Amygdala (tissue), 56 donors: ENCODE results near the gene GRHPR.
A peak's percentile ranks its signal among the peaks of the same experiment; 100 is the strongest.
"Not testable (repeated sequence)": the region's sequence is repeated elsewhere in the genome, so short reads cannot be mapped to it uniquely, and the experiment has no call there.

Source experiments
- DNase-seq, 56 donors: peaks; one replicate each; lab custom pipeline; 2025; lab: John Stamatoyannopoulos, UW

The GRHPR gene

DNA sequence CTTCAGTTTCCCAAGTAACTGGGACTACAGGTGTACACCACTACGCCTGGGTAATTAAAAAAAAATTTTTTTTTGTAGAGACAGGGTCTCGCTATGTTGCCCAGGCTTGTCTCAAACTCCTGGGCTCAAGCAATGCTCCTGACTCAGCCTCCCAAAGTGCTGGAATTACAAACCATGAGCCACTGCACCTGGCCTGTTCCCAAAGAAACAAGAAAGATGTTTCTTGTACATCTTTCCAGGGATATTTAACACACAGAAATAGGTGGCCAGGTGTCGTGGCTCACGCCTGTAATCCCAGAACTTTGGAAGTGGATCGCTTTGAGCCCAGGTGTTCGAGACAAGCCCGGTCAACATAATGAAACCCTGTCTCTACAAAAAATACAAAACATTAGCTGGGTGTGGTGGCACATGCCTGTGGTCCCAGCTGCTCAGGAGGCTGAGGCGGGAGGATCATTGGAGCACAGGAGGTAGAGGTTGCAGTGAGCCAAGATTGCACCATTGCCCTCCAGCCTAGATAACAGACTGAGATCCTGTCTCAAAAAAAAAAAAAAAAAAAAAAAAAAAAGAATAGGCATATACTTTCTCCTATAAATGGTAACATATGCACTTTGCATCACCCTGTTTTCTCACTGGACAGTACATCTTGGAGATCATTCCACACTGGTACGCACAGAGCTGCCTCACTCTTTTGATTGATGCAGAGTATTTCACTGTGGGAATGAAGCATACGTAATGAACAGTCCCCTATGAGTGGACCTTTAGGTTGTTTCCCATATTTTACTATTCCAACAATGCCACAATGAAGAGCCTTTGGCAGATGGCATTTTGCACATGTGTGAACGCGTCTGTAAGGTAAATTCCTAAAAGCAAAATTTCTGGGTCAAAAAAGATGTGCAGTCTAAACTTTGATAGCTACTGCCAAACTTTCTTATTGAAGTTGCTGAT is 2.0 kb upstream of the GRHPR start:
- DNase-seq: no peak

DNA sequence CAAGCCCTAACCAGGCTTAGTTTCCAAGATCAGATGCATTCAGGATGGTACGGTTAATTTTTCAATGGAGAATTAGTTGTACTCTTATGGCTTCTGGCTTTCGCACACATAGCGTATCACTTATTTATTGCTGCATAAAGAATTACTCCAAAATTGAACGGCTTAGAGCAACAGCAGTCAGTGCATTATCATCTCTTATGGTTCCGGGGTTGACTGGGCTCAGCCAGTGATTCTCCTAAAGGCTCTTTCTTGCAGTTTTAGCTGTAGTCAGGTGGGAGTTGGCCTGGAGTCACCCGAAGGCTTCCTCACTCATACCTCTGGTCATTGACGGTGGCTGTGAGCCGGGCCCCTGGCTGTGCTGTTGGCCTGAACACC is 595 bp upstream of the GRHPR start:
- DNase-seq: peak in 4 of 56 donors; percentile 58 to 73 (median 60)

DNA sequence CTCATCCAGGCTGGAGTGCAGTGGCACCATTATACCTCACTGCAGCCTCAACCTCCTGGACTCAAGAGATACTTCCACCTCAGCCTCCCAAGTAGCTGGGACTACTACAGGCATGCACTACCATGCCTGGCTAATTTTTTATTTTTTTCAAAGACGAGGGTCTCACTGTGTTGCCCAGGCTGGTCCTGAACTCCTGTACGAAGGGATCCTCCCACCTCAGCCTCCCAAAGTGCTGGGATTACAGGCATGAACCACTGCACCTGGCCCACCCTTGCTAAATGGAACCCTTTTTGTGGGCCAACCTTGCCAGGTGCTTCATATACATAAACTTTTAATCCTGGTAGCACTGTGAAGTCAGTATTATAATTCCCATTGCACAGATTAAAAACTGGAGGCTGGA is 1.0 kb downstream of the GRHPR start:
- no peak for DNase-seq

DNA sequence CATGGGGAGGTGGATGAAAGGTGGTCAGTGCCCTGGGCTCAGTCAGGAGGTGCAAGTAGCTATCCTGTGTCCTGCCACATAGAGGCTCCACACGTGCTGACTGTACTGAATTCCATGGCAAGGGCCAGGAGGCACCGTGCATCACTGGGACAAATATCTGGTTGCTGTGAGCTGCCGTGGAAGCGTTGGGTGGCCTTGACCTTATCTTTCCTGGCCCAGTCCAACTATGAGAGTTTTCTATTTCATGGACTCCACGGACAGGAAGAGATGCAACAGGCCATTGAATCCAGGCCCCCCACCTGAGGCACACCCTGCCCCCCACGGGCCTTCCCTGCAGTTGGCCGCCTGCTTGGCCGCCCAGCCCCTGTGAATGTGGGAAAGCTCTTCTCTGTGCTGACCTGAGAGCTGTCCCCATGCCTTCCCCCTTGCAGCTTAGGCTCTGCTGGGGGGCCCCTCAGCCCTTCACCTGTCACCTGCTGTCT is 1.7 kb downstream of the GRHPR start:
- no peak for DNase-seq

DNA sequence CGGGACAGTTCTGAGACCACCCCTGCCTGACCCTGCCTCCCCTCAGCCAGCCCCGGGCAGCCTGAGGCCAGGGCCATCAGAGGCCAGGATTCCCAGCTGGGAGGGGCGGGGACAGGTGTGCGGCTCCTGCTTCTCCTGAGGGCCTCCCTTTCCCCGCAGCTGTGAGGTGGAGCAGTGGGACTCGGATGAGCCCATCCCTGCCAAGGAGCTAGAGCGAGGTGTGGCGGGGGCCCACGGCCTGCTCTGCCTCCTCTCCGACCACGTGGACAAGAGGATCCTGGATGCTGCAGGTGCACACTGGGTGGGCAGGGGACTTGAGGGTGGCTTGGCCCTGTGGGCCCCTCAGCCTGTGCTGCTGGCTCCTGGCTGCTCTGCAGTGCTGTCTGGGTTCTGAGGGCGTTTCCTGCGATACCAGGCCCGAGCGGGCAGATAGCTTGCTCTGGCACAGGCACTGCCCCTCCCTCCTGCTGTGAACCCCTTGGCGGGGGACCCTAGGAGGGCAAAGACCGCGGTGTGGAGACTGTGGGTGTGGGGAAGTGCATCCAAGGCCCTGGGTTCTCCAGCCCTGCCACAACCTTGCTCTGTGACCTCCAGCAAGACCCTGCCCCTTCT is 2.3 kb downstream of the GRHPR start:
- no peak for DNase-seq

DNA sequence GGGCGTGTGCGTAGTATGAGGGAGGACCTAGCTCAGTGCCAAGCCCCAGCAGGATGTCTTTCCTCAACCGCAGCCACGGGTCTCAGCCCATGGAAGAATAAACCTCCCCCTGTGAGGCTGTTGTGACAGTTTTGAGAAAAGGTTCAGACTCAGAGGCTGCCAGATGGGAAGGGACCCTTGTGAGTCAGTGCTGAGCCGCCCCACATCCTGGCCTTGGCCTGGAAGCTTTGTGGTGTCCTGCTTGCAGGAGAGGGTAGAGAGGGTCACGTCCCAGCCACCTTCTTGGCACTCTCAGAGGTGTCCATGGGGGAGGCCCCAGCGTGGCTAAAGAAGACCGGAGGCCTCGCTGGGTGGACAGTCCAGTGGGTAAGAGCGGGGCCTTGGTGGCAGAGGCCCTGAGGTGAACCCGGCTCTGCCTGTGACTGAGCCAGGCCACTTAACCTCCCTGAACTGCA is 2.8 kb downstream of the GRHPR start:
- peak in 2 of 56 donors; percentile 14 to 30 for DNase-seq

DNA sequence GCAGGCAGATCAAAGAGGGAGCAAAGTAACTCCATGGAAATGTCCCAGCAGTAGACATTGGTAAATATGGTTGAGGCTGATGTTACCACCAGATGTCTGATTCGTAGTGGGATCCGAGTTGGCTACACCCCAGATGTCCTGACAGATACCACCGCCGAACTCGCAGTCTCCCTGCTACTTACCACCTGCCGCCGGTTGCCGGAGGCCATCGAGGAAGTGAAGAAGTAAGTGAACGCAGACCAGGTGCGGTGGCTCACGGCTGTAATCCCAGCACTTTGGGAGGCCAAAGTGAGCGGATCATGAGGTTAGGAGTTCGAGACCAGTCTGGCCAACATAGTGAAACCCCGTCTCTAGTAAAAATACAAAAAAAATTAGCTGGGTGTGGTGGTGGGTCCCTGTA is 3.9 kb downstream of the GRHPR start:
- DNase-seq: not testable (repeated sequence)

DNA sequence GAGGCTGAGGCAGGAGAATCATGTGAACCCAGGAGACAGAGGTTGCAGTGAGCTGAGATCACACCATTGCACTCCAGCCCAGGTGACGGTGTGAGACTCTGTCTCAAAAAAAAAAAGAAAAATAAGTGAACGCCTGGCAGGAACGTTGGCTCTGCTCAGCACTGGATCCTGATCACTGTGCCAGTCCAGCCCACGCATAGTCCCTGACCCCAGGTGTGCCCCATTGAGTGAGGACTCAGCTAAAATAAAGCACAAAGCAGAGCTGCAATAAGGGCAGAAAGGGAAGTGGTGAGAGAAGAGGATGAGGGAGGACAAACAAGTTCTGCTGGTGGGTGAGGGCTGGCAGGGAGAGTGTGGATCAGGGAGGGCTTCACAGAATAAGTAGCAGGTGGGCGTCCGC is 4.3 kb downstream of the GRHPR start:
- DNase-seq: no peak

DNA sequence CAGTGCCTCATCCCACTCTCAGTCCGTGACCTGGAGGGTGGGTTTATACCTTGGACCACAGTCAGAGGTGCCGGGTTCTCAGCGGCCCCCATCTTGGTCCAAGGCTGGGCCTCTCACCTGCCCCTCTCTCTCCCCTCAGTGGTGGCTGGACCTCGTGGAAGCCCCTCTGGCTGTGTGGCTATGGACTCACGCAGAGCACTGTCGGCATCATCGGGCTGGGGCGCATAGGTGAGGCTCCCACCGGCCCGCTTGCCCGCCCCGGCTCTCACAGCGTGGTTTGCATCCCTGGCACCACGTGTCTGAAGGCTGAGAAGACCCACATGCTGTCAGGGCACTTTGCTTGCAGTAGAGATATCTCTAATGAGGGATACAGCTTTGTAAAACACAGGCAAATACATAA is 5.8 kb downstream of the GRHPR start:
- DNase-seq: no peak

DNA sequence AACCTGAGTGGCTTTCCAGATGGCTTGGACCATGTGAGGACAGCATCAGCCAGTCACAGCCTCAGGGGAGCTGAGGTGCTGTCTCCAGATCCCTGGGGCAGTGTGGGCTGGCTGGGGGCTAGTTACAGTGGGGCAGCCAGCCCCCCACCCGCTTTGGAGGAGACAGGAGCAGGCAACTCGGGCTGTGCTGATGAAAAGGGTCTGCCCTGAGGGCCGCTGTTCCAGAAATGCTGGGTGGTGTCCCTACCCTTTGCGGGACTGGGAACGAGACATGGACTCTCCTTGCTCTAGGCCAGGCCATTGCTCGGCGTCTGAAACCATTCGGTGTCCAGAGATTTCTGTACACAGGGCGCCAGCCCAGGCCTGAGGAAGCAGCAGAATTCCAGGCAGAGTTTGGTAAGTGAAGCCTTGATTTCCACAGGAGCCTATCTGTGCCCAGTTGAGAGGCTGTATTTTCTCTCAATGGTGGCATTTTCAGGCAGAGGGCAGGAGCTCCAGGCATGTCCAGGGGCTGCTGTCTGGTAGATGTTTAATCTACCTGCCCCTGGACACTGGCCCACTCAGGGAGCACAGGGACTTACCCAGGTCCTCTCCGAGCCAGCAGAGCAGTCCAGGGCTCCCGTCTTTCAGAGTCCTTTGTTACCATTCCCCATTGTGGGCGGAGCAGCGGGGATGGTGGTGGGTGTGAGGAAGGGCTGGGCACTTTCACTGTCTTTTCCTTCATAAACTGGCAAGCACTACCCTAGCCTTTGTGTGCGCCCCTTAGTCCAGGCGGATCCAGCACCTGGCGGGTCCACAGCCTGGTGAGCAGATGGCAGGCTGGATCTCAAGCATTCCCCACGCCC is 7.2 kb downstream of the GRHPR start:
- no peak for DNase-seq

DNA sequence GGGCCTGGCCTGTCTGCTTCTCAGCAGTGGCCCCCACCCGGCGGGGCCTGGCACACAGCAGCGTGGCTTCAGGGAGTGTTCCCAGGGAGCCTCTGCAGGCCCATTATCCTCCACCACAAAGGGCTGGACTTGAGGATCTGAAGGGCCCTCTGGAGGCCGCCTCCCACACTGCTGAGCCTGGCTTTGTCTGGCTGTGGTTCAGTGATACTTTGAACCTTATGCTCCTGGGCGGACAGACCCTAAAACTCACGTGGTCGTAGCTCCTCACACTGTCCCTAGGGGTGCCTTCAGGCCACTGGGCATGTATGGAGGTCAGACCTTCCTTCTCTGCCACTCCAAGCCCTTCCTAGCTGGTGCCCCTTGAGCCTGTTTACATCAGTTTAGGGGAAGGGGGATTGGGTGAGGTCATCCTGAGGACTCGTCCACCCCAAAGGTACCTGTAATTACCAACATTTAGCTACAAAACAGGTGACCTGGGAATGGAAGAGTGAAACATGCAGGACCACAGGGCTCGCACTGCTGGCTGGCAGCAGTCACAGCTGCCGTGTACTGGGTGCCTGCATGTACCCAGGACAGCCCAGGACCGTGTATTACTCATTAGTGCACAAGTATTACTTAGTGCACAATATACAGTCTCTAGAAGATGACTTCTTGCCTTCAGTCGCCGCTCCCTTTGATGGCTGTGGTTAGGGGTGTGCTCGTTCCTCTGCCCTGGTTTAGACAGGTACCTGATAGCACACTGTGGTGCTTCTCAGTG is 8.5 kb downstream of the GRHPR start:
- peak in 54 of 56 donors; percentile 10 to 89 (median 68) for DNase-seq

DNA sequence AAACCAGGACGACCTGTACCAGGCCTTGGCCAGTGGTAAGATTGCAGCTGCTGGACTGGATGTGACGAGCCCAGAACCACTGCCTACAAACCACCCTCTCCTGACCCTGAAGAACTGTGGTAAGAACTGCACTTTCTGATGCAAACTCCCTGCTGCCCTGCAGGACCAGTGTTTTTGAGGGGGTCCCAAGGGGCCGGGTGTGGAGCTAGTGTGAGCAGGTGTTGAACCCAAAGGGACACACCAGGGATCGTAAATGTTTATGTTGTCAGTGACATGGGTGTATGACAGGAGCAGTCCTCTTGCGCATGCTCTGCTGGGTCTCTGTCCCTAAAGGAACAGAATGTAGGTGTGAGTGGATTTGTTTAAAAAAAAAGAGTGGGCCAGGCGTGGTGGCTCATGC is 9.5 kb downstream of the GRHPR start:
- peak in 3 of 56 donors; percentile 17 to 24 (median 18) for DNase-seq

DNA sequence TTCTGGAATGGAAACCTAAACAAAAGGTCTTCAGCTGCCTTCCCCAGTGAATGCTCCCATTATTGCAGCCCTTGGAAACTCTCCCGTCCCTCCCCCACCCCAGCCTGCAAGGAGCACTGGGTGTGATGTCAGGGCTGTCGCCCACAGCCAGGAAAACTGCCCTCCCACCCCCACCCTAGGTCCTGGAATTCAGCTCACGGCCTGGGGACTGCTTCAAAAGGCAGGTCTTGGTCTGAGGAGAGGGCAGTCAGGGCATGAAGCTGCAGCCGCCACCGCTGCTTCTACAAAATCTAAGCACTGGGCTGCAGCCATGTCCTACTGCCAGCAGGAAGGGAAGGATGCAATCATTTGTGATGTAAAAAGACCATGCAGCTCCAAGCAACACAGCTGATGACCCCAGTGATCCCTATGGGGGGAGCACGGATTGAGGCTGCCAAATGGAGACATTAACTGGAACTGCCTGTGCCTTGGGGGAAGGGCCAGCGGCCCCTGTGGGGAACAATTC is 11.4 kb downstream of the GRHPR start:
- DNase-seq: peak in 54 of 56 donors; percentile 38 to 93 (median 82)

DNA sequence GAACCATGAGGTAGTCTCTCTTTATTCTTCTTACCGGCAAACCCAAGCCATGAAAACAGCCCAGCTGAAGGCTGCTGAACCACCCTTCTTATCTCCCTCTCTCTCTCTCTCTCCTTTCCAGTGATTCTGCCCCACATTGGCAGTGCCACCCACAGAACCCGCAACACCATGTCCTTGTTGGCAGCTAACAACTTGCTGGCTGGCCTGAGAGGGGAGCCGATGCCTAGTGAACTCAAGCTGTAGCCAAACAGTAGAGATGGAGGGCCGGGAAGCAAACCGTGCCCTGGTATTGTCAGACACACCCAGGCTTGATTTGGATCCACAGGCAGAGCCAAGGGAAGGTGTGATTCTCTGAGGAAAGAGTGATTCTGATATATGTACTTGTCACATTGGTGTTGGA is 14.0 kb downstream of the GRHPR start:
- DNase-seq: peak in 13 of 56 donors; percentile 15 to 45 (median 24)

DNA sequence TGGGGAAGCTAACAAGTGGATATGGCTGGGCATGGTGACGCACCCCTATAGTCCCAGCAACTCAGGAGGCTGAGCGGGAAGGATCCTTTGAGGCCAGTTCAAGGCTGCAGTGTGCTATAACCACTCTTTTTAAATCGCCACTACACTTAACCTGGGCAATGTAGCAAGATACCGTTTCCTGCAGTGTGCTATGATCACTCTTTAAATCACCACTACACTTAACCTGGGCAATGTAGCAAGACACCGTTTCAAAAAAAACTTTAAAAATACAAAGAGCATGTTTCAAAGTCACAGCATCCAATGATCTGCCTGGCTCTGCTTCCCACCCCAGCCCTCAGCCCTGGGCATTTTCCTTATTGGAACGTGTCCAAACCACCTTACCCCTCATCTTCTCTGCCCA is 14.5 kb downstream of the GRHPR start:
- DNase-seq: no peak

DNA sequence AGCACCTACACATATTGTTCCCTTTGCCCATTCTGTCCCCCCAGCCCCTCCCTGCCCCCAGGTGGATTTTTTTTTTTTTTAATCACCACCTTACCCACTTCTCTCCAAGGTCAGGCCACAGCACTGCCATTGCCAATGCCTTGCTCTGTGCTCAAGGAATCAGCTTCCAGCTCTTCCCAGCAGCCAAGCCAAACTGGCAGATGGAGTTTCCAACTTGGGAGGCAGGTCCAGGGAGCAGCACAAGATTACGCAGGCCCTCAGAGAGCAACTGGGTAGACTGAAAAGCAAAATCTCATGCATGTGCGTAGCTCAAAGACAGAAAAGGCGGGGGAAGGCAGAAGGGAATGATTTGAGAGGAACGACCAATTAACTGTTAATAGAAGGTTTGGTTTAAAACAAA is 15.1 kb downstream of the GRHPR start:
- DNase-seq: peak in 8 of 56 donors; percentile 9 to 70 (median 22)

DNA sequence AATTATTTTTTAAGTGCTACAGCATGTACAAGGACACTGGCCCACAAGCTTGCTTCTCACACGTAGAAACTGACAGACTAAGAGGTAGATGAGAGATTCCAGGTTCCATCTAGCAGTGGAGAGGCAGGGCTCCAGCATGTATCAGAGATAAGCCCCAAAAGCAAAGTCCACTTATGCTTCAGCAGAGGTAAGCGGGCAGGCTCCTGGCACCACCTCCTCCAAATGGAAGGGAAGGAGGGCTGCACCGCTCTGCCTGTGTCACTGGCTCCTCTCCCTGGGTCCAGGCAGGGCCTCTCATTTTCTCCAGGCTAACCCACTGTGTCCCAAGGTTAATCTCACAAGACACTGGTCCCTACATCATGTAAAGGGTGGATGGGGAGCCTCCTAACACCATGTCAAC is 15.9 kb downstream of the GRHPR start:
- no peak for DNase-seq

DNA sequence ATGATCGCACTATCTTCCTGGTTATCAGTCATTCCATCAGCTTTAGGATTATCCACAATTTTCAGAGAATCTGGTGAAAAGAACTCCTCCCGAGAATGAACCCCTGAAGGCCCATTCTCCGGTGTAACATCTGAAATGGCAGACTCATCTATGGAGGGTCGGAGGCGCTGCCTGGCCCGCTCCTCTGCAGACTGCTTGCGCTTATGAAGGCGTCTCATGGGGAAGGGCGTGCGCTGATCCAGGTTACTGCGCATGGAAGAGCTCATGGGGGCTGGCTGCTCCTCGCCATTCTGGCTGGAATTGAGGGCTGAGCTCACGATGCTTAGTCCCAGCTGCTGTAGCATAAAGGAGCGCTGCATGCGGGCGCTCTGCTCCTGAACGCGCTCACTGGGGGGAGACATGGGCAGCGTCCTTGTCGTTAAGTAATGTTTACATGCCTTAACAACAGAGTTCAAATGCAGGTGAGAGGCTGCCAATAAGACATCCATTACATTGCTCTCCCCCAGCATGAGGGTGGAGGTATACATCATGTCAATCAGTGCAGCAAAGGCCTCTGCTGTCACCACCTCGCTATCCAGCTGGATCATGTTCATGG is 19.4 kb downstream of the GRHPR start:
- no peak for DNase-seq

DNA sequence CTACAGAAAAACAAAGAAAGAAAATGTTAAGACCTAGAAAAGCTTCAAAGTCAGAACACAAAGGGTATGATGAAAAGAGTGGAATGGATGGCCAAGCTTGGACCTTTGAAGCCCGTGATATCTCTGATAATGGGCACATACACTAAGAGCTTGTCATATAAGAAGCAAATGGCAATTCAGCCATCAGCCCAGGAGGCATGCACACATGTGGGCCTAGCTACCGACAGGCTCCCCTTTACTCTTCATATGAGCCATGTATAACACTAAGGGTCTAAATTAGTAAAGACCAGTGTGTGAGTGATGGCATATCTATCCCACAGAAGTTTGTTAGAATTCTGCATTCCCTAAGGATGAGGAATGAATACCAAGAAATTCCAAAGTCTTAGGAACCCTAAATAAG is 20.1 kb downstream of the GRHPR start:
- DNase-seq: no peak
